HG03039 (cell line): ENCODE results near the gene FRMPD3.

Source experiments
- ATAC-seq: cut with Tn5 transposase; IDR thresholded peaks from one replicate; pipeline ENCODE4 v1.9.1; 2021; ENCODE audit warnings: mild to moderate bottlenecking, moderate library complexity; ENCODE audit not compliant: unreplicated experiment

FRMPD3 gene

GRCh38 chrX:107477406-107477805 is 28.0 kb downstream of the FRMPD3 start:
- no peak for ATAC-seq

- ATAC-seq = no peak
These were observed 30.8 kb downstream of the FRMPD3 start for GRCh38 chrX:107480272-107480671.

GRCh38 chrX:107482046-107482445 is 32.6 kb downstream of the FRMPD3 start:
- ATAC-seq = no peak

GRCh38 chrX:107484002-107484726 is 34.7 kb downstream of the FRMPD3 start:
- no peak for ATAC-seq

GRCh38 chrX:107485013-107485412 is 35.6 kb downstream of the FRMPD3 start:
- ATAC-seq = no peak

GRCh38 chrX:107493141-107493540 is 43.7 kb downstream of the FRMPD3 start:
- ATAC-seq = no peak

- ATAC-seq = no peak
These were observed 47.3 kb downstream of the FRMPD3 start for GRCh38 chrX:107496786-107497185.
